Activated CD8-positive, alpha-beta memory T cell treated with anti-CD3 and anti-CD28 coated beads, Interleukin-2, amount 10 ng/mL, durations not matched to agents 7 days and 5 days (primary cell): Measurements from ENCODE around the gene UBL4B. TPM values are rescaled to one million over a fixed set of nuclear protein-coding genes. Genes with fewer than 3 reads are reported as not detected.
A peak's percentile ranks its signal among the peaks of the same experiment; 100 is the strongest.

Experiments used
- ATAC-seq: fragments of 150-1000 bp; cut with Tn5 transposase; one replicate; pipeline ENCODE4 v1.10.0; 2021; ENCODE audit warnings: moderate library complexity
- CTCF ChIA-PET: fragments of 350-600 bp; sonication (Branson Sonifier 250); formaldehyde crosslinking; loops from one replicate; lab custom pipeline; 2021; ENCODE audit warnings: antibody characterized with exemption; lab: Charles Lee
- DNase-seq: peaks from one replicate; pipeline ENCODE4 v3.0.0-alpha.2; 2020
- H3K27ac Mint-ChIP-seq: one replicate; pipeline ENCODE4 v1.8.0; 2021; ENCODE audit warnings: mild to moderate bottlenecking, mixed read lengths
- H3K27me3 Mint-ChIP-seq: one replicate; pipeline ENCODE4 v1.8.0; 2021; ENCODE audit warnings: mixed read lengths
- H3K36me3 Mint-ChIP-seq: one replicate; pipeline ENCODE4 v1.8.0; 2021; ENCODE audit warnings: mild to moderate bottlenecking, mixed read lengths
- H3K4me1 Mint-ChIP-seq: one replicate; pipeline ENCODE4 v1.8.0; 2021; ENCODE audit warnings: mixed read lengths
- H3K4me3 Mint-ChIP-seq: one replicate; pipeline ENCODE4 v1.8.0; 2021; ENCODE audit warnings: mild to moderate bottlenecking, moderate library complexity, mixed read lengths
- H3K9me3 Mint-ChIP-seq: one replicate; pipeline ENCODE4 v1.8.0; 2022; ENCODE audit warnings: low read depth, mixed read lengths
- total RNA-seq, 2 experiments: library from RNA; stranded (reverse); gene quantifications; one replicate each; pipeline ENCODE4 v1.2.3, GENCODE V29; 2021

Gene UBL4B, protein sequence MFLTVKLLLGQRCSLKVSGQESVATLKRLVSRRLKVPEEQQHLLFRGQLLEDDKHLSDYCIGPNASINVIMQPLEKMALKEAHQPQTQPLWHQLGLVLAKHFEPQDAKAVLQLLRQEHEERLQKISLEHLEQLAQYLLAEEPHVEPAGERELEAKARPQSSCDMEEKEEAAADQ
- not detected for total RNA-seq

DNA sequence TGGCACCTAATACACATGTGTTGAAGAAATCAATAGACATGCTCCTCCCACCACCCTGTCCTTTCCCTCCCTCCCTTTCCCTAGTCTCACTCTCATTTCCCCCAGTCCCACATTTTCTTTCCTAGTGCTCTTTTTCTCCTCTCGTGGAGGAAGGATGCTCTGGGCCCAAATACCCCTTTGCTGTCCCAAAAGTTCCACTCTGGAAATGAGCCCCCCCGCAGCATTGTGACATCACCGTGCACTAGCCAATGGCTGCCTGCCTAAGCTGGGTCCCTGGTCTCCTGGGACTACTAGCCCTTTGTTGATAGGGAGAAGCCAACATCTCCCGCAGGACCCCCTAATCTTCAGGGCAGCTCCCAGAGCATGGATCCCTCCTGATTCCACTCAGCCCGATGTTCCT, at the start of gene UBL4B:
Gene UBL4B (plus strand): TSS at position 301 of the 400 bp plus-strand sequence. CDS start 92 bp downstream, at position 393.
- DNase-seq (no peak), ATAC-seq (no peak)
- Mint-ChIP-seq H3K4me3 (no peak within 1 kb of the TSS), H3K4me1 (no peaks in the 10 kb centered on the region), H3K27ac (no peak within 1 kb of the TSS), H3K36me3 (no peaks in the 10 kb centered on the region), H3K27me3 (peaks cover 53% of the 10 kb centered on the region), H3K9me3 (no peaks in the 10 kb centered on the region)
- CTCF ChIA-PET, result no interaction called here

DNA sequence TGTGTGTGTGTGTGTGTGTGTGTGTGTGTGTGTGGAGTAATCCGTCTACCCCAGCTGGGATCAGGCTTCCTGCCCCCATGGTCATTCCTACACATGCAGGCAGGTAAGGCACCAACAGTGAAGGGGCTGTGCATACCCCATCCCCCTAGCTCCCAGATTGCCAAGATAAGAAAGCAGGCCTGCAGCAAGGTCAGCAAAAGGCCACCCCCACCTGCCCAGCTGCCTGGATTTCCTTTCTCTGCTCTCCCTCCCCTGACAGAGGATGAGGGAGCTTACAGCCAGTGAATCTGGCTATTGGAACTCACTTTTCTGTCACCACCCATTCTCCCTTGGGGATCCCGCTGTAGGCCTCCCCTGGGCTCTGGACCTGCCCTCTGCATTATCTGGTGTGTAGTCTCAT, 49.6 kb upstream of the UBL4B start:
- peaks cover 1% of the 10 kb centered on the region for H3K36me3 Mint-ChIP-seq
- DNase-seq (no peak), ATAC-seq (no peak)
- H3K4me1 Mint-ChIP-seq, result peaks cover 2% of the 10 kb centered on the region
- H3K9me3 Mint-ChIP-seq, result no peaks in the 10 kb centered on the region
- H3K27ac Mint-ChIP-seq, result no peak overlapping the region
- peaks cover 22% of the 10 kb centered on the region for H3K27me3 Mint-ChIP-seq
- H3K4me3 Mint-ChIP-seq, result no peak overlapping the region
- CTCF ChIA-PET, result interaction anchor here (0.6 to 1.0 kb wide), 4 partner anchors 8 to 70 kb away, joined by 3 to 4 read pairs (median 3); no protein-coding TSS in a partner anchor

DNA sequence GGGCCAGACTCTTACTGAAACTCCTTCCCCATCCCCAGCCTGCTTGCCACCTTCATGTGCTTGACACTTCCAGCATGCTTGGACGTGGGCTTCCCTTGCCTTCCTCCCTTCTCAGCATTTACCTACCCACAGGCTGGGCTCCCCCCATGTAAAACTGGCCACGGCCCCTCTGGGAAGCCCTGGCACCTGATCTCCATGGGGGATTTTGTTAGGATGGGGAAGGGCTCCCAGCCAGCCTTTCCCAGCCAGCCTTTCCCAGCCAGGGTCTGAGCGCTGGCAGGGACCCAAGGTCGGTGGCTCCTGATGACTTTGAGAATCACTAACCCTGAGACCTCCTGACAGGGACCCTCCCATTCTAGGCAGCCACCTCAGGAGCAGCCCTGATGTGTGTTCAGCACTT, 48.5 kb upstream of the UBL4B start:
- H3K27ac Mint-ChIP-seq, result no peak overlapping the region
- H3K4me1 Mint-ChIP-seq, result peaks cover 9% of the 10 kb centered on the region
- H3K9me3 Mint-ChIP-seq, result no peaks in the 10 kb centered on the region
- ATAC-seq, result no peak
- H3K27me3 Mint-ChIP-seq, result peaks cover 34% of the 10 kb centered on the region
- peaks cover 3% of the 10 kb centered on the region for H3K36me3 Mint-ChIP-seq
- DNase-seq, result no peak
- CTCF ChIA-PET, result no interaction called here
- H3K4me3 Mint-ChIP-seq, result no peak overlapping the region

DNA sequence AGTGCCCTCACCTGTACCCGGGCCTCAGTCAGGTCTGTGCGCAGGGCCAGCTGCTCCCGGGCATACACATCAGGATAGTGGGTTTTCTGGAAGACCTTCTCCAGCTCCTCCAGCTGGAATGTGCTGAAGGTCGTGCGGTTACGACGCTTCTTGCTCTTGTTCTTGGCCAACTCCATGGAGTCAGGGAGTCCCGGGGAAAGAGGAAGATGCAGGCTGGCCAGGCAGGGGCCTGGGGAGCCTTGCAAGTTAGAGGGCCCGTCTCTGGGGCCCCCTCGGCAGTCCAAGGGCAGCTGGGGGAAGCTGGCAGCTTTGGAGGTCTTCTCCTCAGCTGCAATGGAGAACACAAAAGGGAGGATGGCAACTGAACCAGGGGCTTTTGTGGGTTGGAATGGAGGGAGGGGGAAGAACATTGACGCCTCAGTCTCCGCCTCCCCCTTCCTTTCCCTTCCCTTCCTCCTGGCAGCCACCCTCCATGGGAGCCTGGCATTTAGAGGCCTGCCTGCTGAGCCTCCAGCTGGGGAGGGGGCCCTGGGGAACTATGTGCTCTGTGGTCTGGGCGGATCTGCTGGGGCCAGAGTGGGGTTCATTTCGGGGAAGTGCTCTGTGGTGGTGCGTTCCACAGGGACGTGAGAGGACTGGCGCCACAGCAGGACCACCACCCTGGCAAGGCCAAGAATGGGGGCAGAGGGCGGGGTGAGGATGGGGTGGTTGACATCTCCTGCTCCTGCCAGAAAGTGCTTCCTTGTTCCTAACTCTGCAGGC, 47.5 kb upstream of the UBL4B start:
- DNase-seq, result no peak
- Mint-ChIP-seq H3K4me1 (peaks cover 11% of the 10 kb centered on the region), H3K27ac (no peak overlapping the region), H3K9me3 (no peaks in the 10 kb centered on the region), H3K27me3 (peaks cover 43% of the 10 kb centered on the region), H3K36me3 (peaks cover 3% of the 10 kb centered on the region), H3K4me3 (no peak overlapping the region)
- no peak for ATAC-seq
- CTCF ChIA-PET, result interaction anchor here (0.9 to 2.3 kb wide), 5 partner anchors 11 to 41 kb away, joined by 3 to 6 read pairs (median 3); no protein-coding TSS in a partner anchor

DNA sequence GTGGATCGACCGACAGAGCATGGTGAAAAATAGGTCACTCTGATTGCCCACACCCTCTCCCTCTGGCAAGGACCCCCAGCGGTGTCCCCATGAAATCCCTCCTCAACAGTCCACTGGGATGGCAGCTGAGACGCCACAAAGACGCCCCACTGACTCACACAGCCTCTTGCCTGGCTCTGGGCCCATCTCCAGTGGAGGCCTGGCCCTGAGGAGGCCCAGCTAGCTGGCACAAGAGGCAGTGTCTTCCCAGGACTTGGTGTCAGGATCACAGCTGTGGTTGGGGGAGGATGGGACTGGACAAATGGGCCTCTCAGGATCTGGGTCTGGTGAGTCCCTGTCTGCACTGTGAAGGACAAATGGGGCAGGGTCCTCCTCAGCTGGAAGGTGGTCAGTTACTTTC, 46.4 kb upstream of the UBL4B start:
- peaks cover 2% of the 10 kb centered on the region for H3K36me3 Mint-ChIP-seq
- no peak overlapping the region for H3K4me3 Mint-ChIP-seq
- H3K9me3 Mint-ChIP-seq, result no peaks in the 10 kb centered on the region
- peaks cover 48% of the 10 kb centered on the region for H3K27me3 Mint-ChIP-seq
- no peak overlapping the region for H3K27ac Mint-ChIP-seq
- DNase-seq (no peak), ATAC-seq (no peak)
- CTCF ChIA-PET, result interaction anchor here (0.7 to 2.4 kb wide), 6 partner anchors 11 to 40 kb away, joined by 3 to 11 read pairs (median 4); no protein-coding TSS in a partner anchor
- H3K4me1 Mint-ChIP-seq, result peaks cover 9% of the 10 kb centered on the region

DNA sequence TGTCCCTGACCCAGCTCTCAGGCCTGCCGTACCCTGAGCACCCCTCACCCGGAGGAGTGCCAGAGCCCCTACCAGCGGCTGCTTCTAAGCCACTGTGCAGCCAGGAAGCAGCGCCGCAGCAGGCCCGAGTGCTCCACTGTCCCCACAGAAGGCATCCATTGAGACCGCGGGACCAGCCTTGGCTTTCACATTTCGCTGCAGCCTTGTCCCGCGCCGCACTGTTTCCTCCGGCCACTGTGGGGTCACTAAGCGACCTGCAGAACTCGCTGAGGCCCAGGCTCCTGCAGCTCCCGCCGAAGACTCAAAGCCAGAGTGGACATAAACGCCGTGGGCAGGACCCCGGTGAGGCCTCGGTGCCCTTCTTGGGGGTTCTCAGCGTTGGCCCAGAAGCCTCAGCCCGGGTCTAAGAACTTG, 44.8 kb upstream of the UBL4B start:
- CTCF ChIA-PET, result interaction anchor here (2.4 kb wide), 1 partner anchor 13 kb away, joined by 11 read pairs; no protein-coding TSS in a partner anchor
- Mint-ChIP-seq H3K36me3 (peaks cover 2% of the 10 kb centered on the region), H3K4me3 (no peak overlapping the region), H3K27me3 (peaks cover 65% of the 10 kb centered on the region), H3K27ac (no peak overlapping the region), H3K9me3 (no peaks in the 10 kb centered on the region), H3K4me1 (peaks cover 9% of the 10 kb centered on the region)
- DNase-seq, result no peak
- ATAC-seq, result no peak

DNA sequence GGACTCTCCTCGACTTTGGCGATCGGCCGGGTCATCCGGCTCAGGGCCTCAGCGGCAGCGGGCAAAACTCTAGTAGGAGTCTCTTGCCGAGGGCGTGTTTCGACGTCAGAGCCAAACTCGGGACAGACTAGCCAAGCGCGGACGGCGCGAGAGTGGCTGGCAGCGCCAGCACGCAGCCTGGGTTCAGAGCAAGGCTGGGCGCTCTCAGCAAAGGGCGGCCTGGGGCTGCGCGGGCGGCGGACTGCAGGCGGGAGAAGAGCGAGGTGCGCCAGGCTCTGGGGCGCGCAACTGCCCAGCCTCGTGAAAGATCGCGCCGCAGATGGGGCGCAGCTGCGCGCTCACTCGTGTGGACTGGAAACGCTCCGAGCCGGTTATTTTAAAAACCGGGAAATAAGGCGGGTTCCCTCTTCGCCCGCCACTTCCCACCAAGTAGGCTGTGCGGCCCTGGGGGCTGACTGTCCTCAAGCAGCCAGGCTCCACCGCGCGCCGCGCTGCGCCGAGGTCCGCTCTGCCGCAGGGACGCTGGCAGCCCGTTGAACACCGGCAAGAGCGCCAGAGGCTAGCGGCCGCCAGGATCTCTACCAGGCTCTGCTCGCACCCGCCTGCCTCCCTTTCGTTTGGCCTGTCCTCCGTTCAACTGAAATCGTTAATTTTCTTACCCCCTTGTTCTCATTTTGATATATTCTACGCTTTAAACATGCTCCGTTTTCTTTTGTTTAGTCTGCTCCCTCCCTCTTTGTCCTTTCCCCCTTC, 44.2 kb upstream of the UBL4B start:
- Mint-ChIP-seq H3K27me3 (peaks cover 70% of the 10 kb centered on the region), H3K27ac (peak overlapping the region; percentile 41), H3K4me1 (peaks cover 9% of the 10 kb centered on the region), H3K36me3 (peaks cover 2% of the 10 kb centered on the region), H3K9me3 (no peaks in the 10 kb centered on the region), H3K4me3 (peak overlapping the region; percentile 2)
- ATAC-seq, result no peak
- CTCF ChIA-PET, result interaction anchor here (1.2 to 3.3 kb wide), 3 partner anchors 11 to 14 kb away, joined by 3 to 16 read pairs (median 11); no protein-coding TSS in a partner anchor
- no peak for DNase-seq

DNA sequence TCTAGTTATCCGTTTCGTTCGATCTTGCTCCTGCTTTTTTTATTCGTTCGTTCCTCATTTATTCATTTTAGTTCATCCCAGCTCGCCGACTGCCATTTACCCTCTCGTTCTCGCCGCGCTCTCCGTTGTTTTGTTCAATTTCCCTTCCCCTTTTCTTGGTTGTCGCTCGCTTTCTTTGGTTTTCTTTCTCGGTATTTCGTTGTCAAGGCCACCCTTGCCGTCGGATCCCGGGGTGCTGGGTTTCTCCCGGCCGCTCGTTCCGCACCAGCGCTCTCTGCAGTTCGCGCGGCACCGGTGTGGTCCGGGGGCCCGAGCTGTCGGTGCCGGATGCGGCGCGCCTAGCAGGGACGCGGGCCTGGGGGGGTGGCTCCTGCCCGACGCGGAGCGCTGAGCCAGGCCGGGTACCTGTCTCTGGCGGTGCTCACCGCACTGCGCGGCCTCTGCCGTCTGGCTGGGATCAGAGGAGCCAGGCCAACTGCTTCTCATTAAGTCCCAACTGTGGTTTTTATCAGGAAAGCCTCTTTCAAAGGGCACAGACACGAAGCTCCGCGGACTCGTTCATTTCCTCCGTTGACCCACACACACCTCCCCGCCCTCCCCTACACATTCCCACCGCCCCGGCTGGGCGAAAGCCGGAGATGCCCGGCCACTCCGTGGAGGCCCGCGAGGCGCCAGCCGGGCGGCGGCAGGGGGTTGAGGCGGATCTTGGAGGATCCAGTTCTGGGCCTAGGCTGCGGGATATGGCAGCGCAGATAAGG, 43.4 kb upstream of the UBL4B start:
- H3K4me3 Mint-ChIP-seq, result peak overlapping the region; percentile 2

DNA sequence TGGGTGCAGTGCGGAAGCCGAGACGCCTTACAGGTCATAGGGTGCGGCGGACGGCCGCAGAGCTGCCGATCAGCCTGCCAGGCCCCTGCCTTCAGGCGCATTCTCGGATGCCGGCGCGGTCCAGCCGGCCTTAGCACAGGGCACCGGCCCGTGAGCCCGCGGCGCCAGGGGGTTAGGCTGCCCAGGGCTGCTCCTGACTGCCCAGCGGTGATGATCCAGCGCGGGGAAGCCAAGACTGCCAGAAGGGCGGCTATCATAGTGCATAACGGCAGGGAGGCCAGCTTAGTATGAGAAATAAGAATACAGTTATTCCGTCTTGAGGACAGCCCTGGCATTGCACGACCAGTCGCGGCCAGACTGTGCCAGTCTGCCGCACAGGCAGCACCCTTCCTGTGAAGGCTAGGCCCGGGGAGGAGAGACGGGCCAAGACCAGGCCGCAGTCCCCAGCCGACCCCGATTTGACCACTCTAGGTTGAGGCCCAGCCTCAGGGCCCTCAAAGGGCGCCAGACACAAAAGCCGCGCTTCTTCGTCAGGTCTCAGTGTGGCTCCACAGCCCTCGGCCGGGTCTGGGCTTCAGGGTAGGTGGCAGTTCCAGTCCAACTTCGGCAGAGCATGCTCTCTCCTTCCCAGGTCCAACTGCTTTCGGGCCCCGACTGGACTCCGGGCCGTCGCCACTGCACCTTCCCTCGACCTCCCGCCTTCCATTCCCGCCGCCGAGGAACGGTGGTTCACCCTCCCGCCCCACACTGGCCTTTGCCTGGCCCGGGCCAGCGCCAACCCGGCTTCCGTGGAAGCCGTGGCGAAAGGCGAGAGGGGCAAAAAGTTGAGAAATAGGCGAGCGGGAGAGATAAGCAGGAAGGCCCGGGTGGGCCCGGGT, 42.6 kb upstream of the UBL4B start:
- H3K9me3 Mint-ChIP-seq, result no peaks in the 10 kb centered on the region
- CTCF ChIA-PET, result interaction anchor here (0.9 to 3.3 kb wide), 4 partner anchors 10 to 19 kb away, joined by 3 to 16 read pairs (median 4); no protein-coding TSS in a partner anchor
- no peak overlapping the region for H3K27ac Mint-ChIP-seq
- H3K27me3 Mint-ChIP-seq, result peaks cover 84% of the 10 kb centered on the region
- H3K4me3 Mint-ChIP-seq, result no peak overlapping the region
- no peak for ATAC-seq
- peaks cover 2% of the 10 kb centered on the region for H3K36me3 Mint-ChIP-seq
- DNase-seq, result no peak
- H3K4me1 Mint-ChIP-seq, result peaks cover 9% of the 10 kb centered on the region

More for the DNA sequence above, 43.4 kb upstream of the UBL4B start:
- CTCF ChIA-PET, result interaction anchor here (1.0 to 3.3 kb wide), 3 partner anchors 12 to 19 kb away, joined by 3 to 16 read pairs (median 4); no protein-coding TSS in a partner anchor
- H3K9me3 Mint-ChIP-seq, result no peaks in the 10 kb centered on the region
- H3K27me3 Mint-ChIP-seq, result peaks cover 76% of the 10 kb centered on the region
- peaks cover 2% of the 10 kb centered on the region for H3K36me3 Mint-ChIP-seq
- peaks cover 9% of the 10 kb centered on the region for H3K4me1 Mint-ChIP-seq
- ATAC-seq (peak; percentile 34), DNase-seq (no peak)
- peak overlapping the region; percentile 41 for H3K27ac Mint-ChIP-seq

DNA sequence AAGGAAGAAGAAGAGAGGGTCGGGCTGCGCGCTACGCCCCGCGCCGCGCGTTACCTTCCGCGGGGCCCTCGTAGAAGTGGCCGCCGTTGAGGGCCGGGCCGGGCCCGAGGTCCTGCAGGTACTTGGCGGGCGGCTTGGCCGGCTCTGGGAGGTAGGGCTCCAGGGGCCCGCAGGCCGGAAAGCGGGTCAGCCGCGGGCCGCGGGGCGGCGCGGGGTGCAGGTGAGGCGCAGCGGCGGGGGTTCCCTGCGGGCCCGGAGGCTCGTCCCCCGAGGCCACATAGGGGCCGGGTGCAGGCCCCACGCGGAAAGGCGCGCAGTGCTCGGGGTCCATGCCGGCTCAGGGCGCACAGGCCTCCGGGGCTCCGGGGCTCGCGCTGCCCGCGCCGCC, 42.0 kb upstream of the UBL4B start:
- H3K27ac Mint-ChIP-seq, result no peak overlapping the region
- peaks cover 9% of the 10 kb centered on the region for H3K4me1 Mint-ChIP-seq
- peaks cover 88% of the 10 kb centered on the region for H3K27me3 Mint-ChIP-seq
- no peak overlapping the region for H3K4me3 Mint-ChIP-seq
- DNase-seq, result no peak
- H3K9me3 Mint-ChIP-seq, result no peaks in the 10 kb centered on the region
- no peak for ATAC-seq
- peaks cover 2% of the 10 kb centered on the region for H3K36me3 Mint-ChIP-seq
- CTCF ChIA-PET, result interaction anchor here (0.9 to 3.3 kb wide), 5 partner anchors 10 to 46 kb away, joined by 3 to 16 read pairs (median 4); no protein-coding TSS in a partner anchor

DNA sequence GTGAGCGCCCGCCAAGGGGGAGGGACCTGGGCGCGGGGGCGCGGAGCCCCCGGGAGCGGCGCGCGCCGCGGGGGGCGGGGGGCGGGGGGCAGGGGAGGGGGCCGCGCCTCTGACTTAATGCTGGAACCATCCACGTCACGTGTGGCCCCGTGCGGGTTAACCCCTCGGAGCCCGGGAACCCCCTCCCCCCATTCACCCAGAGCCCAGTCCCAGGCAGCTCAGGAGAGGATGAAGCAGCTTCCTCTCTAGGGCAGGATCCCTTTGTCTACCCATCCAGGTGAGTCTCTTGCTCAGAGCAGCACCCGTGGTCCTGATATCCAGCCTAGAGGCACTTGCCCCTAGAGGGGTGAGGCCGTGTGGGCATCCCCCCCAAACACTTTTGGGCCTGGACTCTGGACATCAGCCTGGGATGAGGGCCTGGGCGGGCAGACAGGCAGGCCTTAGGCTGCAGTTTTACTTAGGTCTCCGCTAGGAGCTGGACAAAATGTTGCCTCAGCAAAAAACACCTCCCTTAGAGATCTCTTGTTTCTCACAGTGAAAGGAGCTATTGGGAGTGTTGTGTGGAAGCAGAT, 41.5 kb upstream of the UBL4B start, which contains the start of gene ALX3:
Gene ALX3 (minus strand): TSS at position 2 of the 572 bp plus-strand sequence. CDS start 60 bp downstream, outside the sequence.
- CTCF ChIA-PET, result interaction anchor here (0.7 to 3.3 kb wide), 7 partner anchors 10 to 46 kb away, joined by 3 to 16 read pairs (median 3); no protein-coding TSS in a partner anchor
- no peak for DNase-seq
- Mint-ChIP-seq H3K27me3 (peaks cover 89% of the 10 kb centered on the region), H3K9me3 (no peaks in the 10 kb centered on the region), H3K36me3 (peaks cover 2% of the 10 kb centered on the region), H3K27ac (no peak within 1 kb of the TSS), H3K4me3 (no peak within 1 kb of the TSS), H3K4me1 (peaks cover 9% of the 10 kb centered on the region)
- ATAC-seq, result no peak
